ENCODE results near the gene DENND1A.

Gene DENND1A

GRCh38 chr9:123391233-123391632, 538.7 kb downstream of the DENND1A start:
- H3K4me1 ChIP-seq (ENCODE audit: insufficient read depth, low read length), result peaks cover 4% of the 10 kb centered on the region; the same call in 1 of the 2 replicates
- WGBS, result 94% methylated on average over 4 of the region's 5 CpGs
- no peak overlapping the region for H3K4me3 ChIP-seq (ENCODE audit: low read length)
- H3K27ac ChIP-seq (ENCODE audit: low read depth, low read length), result no peak overlapping the region
- no peaks in the 10 kb centered on the region for H3K36me3 ChIP-seq (ENCODE audit: insufficient read depth, low read length)
- H3K27me3 ChIP-seq (ENCODE audit: insufficient read depth, low read length), result no peaks in the 10 kb centered on the region
- peaks cover 5% of the 10 kb centered on the region; the same call in 1 of the 2 replicates for H3K9me3 ChIP-seq (ENCODE audit: insufficient read depth, low read depth, low read length)
- H3K9ac ChIP-seq (ENCODE audit: low read depth, low read length), result no peak overlapping the region

GRCh38 chr9:123390337-123391135, 539.4 kb downstream of the DENND1A start:
- H3K27me3 ChIP-seq (ENCODE audit: insufficient read depth, low read length), result no peaks in the 10 kb centered on the region
- no peak overlapping the region for H3K9ac ChIP-seq (ENCODE audit: low read depth, low read length)
- H3K27ac ChIP-seq (ENCODE audit: low read depth, low read length), result no peak overlapping the region
- H3K4me3 ChIP-seq (ENCODE audit: low read length), result no peak overlapping the region
- peaks cover 5% of the 10 kb centered on the region; the same call in 1 of the 2 replicates for H3K9me3 ChIP-seq (ENCODE audit: insufficient read depth, low read depth, low read length)
- no peaks in the 10 kb centered on the region for H3K36me3 ChIP-seq (ENCODE audit: insufficient read depth, low read length)
- WGBS, result 87% methylated on average over 23 of the region's 23 CpGs
- H3K4me1 ChIP-seq (ENCODE audit: insufficient read depth, low read length), result peaks cover 4% of the 10 kb centered on the region; the same call in 1 of the 2 replicates

- 64% methylated on average over 12 of the region's 12 CpGs for WGBS
- no peak overlapping the region for H3K4me3 ChIP-seq (ENCODE audit: low read length)
- H3K27me3 ChIP-seq (ENCODE audit: insufficient read depth, low read length), result no peaks in the 10 kb centered on the region
- H3K4me1 ChIP-seq (ENCODE audit: insufficient read depth, low read length), result peaks cover 4% of the 10 kb centered on the region; the same call in 1 of the 2 replicates
- no peak overlapping the region for H3K9ac ChIP-seq (ENCODE audit: low read depth, low read length)
- H3K9me3 ChIP-seq (ENCODE audit: insufficient read depth, low read depth, low read length), result peaks cover 5% of the 10 kb centered on the region; the same call in 1 of the 2 replicates
- no peaks in the 10 kb centered on the region for H3K36me3 ChIP-seq (ENCODE audit: insufficient read depth, low read length)
- H3K27ac ChIP-seq (ENCODE audit: low read depth, low read length), result no peak overlapping the region
These were observed 540.2 kb downstream of the DENND1A start for GRCh38 chr9:123389698-123390097.

- Histone ChIP-seq H3K4me3 (ENCODE audit: low read length) (no peak overlapping the region), H3K4me1 (ENCODE audit: insufficient read depth, low read length) (peaks cover 4% of the 10 kb centered on the region; the same call in 1 of the 2 replicates), H3K27me3 (ENCODE audit: insufficient read depth, low read length) (no peaks in the 10 kb centered on the region), H3K27ac (ENCODE audit: low read depth, low read length) (no peak overlapping the region), H3K9me3 (ENCODE audit: insufficient read depth, low read depth, low read length) (peaks cover 5% of the 10 kb centered on the region; the same call in 1 of the 2 replicates), H3K36me3 (ENCODE audit: insufficient read depth, low read length) (no peaks in the 10 kb centered on the region), H3K9ac (ENCODE audit: low read depth, low read length) (no peak overlapping the region)
- 86% methylated on average over 10 of the region's 10 CpGs for WGBS
These were observed 540.9 kb downstream of the DENND1A start for GRCh38 chr9:123389070-123389469.

GRCh38 chr9:123387686-123388085, 542.2 kb downstream of the DENND1A start:
- Histone ChIP-seq H3K36me3 (ENCODE audit: insufficient read depth, low read length) (no peaks in the 10 kb centered on the region), H3K9ac (ENCODE audit: low read depth, low read length) (no peak overlapping the region), H3K27ac (ENCODE audit: low read depth, low read length) (no peak overlapping the region), H3K9me3 (ENCODE audit: insufficient read depth, low read depth, low read length) (peaks cover under 1% of the 10 kb centered on the region; the same call in 1 of the 2 replicates), H3K4me3 (ENCODE audit: low read length) (no peak overlapping the region), H3K27me3 (ENCODE audit: insufficient read depth, low read length) (no peaks in the 10 kb centered on the region), H3K4me1 (ENCODE audit: insufficient read depth, low read length) (peaks cover 4% of the 10 kb centered on the region; the same call in 1 of the 2 replicates)
- 87% methylated on average over 14 of the region's 14 CpGs for WGBS

GRCh38 chr9:123383512-123384170, 546.3 kb downstream of the DENND1A start:
- no peaks in the 10 kb centered on the region for H3K9me3 ChIP-seq (ENCODE audit: insufficient read depth, low read depth, low read length)
- 90% methylated on average over 27 of the region's 27 CpGs for WGBS
- no peak overlapping the region for H3K27ac ChIP-seq (ENCODE audit: low read depth, low read length)
- H3K4me1 ChIP-seq (ENCODE audit: insufficient read depth, low read length), result no peaks in the 10 kb centered on the region
- no peaks in the 10 kb centered on the region for H3K27me3 ChIP-seq (ENCODE audit: insufficient read depth, low read length)
- H3K4me3 ChIP-seq (ENCODE audit: low read length), result no peak overlapping the region
- no peak overlapping the region for H3K9ac ChIP-seq (ENCODE audit: low read depth, low read length)
- no peaks in the 10 kb centered on the region for H3K36me3 ChIP-seq (ENCODE audit: insufficient read depth, low read length)

- H3K27ac ChIP-seq (ENCODE audit: low read depth, low read length), result no peak overlapping the region
- H3K4me1 ChIP-seq (ENCODE audit: insufficient read depth, low read length), result no peaks in the 10 kb centered on the region
- H3K9ac ChIP-seq (ENCODE audit: low read depth, low read length), result no peak overlapping the region
- H3K4me3 ChIP-seq (ENCODE audit: low read length), result no peak overlapping the region
- no peaks in the 10 kb centered on the region for H3K9me3 ChIP-seq (ENCODE audit: insufficient read depth, low read depth, low read length)
- 92% methylated on average over 27 of the region's 27 CpGs for WGBS
- H3K36me3 ChIP-seq (ENCODE audit: insufficient read depth, low read length), result no peaks in the 10 kb centered on the region
- H3K27me3 ChIP-seq (ENCODE audit: insufficient read depth, low read length), result no peaks in the 10 kb centered on the region
These were observed 547.0 kb downstream of the DENND1A start for GRCh38 chr9:123382653-123383511.

GRCh38 chr9:123380852-123381705, 548.8 kb downstream of the DENND1A start:
- 91% methylated on average over 28 of the region's 28 CpGs for WGBS
- Histone ChIP-seq H3K4me3 (ENCODE audit: low read length) (no peak overlapping the region), H3K27ac (ENCODE audit: low read depth, low read length) (no peak overlapping the region), H3K9me3 (ENCODE audit: insufficient read depth, low read depth, low read length) (no peaks in the 10 kb centered on the region), H3K9ac (ENCODE audit: low read depth, low read length) (no peak overlapping the region), H3K4me1 (ENCODE audit: insufficient read depth, low read length) (no peaks in the 10 kb centered on the region), H3K36me3 (ENCODE audit: insufficient read depth, low read length) (no peaks in the 10 kb centered on the region), H3K27me3 (ENCODE audit: insufficient read depth, low read length) (no peaks in the 10 kb centered on the region)

GRCh38 chr9:123378956-123379660, 550.8 kb downstream of the DENND1A start:
- H3K36me3 ChIP-seq (ENCODE audit: insufficient read depth, low read length), result no peaks in the 10 kb centered on the region
- H3K4me3 ChIP-seq (ENCODE audit: low read length), result no peak overlapping the region
- peaks cover 11% of the 10 kb centered on the region for H3K4me1 ChIP-seq (ENCODE audit: insufficient read depth, low read length)
- peaks cover 6% of the 10 kb centered on the region for H3K27me3 ChIP-seq (ENCODE audit: insufficient read depth, low read length)
- no peak overlapping the region for H3K27ac ChIP-seq (ENCODE audit: low read depth, low read length)
- 94% methylated on average over 30 of the region's 30 CpGs for WGBS
- H3K9me3 ChIP-seq (ENCODE audit: insufficient read depth, low read depth, low read length), result no peaks in the 10 kb centered on the region
- no peak overlapping the region for H3K9ac ChIP-seq (ENCODE audit: low read depth, low read length)

- H3K9me3 ChIP-seq (ENCODE audit: insufficient read depth, low read depth, low read length), result no peaks in the 10 kb centered on the region
- no peak overlapping the region for H3K9ac ChIP-seq (ENCODE audit: low read depth, low read length)
- H3K36me3 ChIP-seq (ENCODE audit: insufficient read depth, low read length), result no peaks in the 10 kb centered on the region
- peaks cover 15% of the 10 kb centered on the region for H3K4me1 ChIP-seq (ENCODE audit: insufficient read depth, low read length)
- no peak overlapping the region for H3K4me3 ChIP-seq (ENCODE audit: low read length)
- peaks cover 16% of the 10 kb centered on the region for H3K27me3 ChIP-seq (ENCODE audit: insufficient read depth, low read length)
- WGBS, result 88% methylated on average over 10 of the region's 10 CpGs
- no peak overlapping the region for H3K27ac ChIP-seq (ENCODE audit: low read depth, low read length)
These were observed 551.9 kb downstream of the DENND1A start for GRCh38 chr9:123378025-123378424.
